ENCODE results near the gene NIPBL. TPM values are rescaled to one million over a fixed set of nuclear protein-coding genes. Genes with fewer than 3 reads are reported as not detected.

NIPBL gene
- total RNA-seq, 2 experiments from 2014 or later: 35.4 to 40.4 TPM

DNA sequence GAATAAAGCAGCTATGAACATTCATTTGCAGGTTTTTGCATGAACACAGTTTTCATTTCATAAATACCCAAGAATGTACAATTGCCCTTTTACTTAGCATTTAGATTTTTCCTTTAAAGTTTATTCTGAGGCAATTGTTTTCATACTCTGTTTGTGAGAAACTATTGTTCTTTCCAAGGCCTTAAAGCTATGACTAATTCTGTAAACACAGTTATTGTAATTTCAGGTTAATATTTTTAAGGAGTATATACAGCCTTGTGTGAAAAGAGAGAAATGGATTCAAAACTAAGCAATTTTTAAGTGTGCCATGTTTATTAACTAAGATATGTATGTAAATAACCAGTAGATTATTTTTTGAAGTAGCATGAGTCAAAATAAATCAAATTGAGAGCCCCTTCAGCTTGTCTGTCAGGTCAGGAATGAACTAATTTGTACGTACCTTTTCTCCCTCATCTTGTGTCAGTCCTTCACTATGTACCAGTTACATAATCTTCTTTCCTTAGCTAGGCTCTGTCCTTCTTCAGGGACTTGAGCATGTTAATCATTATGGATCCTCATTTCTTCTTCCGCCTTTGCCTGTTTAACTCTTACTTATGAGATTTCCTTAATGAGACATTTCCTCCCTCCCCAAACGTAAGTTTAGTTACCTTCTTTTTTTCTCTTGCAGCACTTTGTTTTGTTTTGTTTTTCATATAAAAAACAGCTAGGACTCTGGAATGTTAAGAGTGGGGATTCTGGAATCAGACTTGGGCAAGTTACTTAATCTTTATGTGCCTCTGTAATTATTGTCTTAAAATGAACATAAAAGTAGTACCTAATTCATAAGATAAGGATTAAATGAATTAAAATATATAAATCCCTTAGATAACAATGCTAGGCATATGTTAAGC lies 63.6 kb downstream of the NIPBL start:
- CTCF ChIA-PET: no interaction called here

GRCh38 chr5:36943584-36943983 lies 67.0 kb downstream of the NIPBL start:
- Mint-ChIP-seq H3K4me1 (ENCODE audit: low read depth) (peaks cover 40% of the 10 kb centered on the region), H3K27ac (no peak overlapping the region), H3K36me3 (no peaks in the 10 kb centered on the region), H3K9me3 (no peaks in the 10 kb centered on the region), H3K27me3 (no peaks in the 10 kb centered on the region), H3K4me3 (no peak overlapping the region)
- intact Hi-C loops (cut with micrococcal nuclease): no loop called here
- ChIA-PET CTCF (no interaction called here), POLR2A (no interaction called here)
- no peak for DNase-seq

More for the DNA sequence above, 63.6 kb downstream of the NIPBL start:
- H3K27ac Mint-ChIP-seq: no peak overlapping the region
- POLR2A ChIA-PET: no interaction called here
- peaks cover 1% of the 10 kb centered on the region for H3K36me3 Mint-ChIP-seq
- peaks cover 48% of the 10 kb centered on the region for H3K4me1 Mint-ChIP-seq (ENCODE audit: low read depth)
- no peak overlapping the region for H3K4me3 Mint-ChIP-seq
- H3K27me3 Mint-ChIP-seq: no peaks in the 10 kb centered on the region
- no peak for DNase-seq
- intact Hi-C loops (cut with micrococcal nuclease): no loop called here
- H3K9me3 Mint-ChIP-seq: no peaks in the 10 kb centered on the region

DNA sequence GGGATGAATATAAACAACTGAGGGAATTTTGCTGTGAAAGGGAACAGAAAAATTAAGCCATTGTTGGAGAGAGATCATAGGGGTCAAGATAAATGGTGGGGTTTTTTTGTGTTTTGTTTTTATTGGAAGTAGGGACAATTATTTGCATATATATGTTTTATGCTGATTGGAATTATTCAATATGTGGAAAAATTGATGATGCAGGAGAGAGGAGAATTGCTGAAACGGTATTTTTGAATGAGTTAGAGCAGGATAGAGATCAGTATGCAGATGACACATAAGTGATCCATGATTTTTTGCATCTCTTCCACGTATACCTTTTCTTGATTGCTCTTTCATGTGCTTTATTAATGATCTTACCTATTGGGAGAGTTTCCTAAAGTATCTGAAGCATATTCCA lies 67.5 kb downstream of the NIPBL start:
- Mint-ChIP-seq H3K27me3 (no peaks in the 10 kb centered on the region), H3K4me3 (no peak overlapping the region), H3K36me3 (no peaks in the 10 kb centered on the region), H3K9me3 (no peaks in the 10 kb centered on the region), H3K4me1 (ENCODE audit: low read depth) (peaks cover 40% of the 10 kb centered on the region), H3K27ac (no peak overlapping the region)
- no peak for DNase-seq
- ChIA-PET POLR2A (no interaction called here), CTCF (interaction anchor here (0.6 to 1.9 kb wide), 4 partner anchors 19 to 875 kb away, joined by 3 to 8 read pairs (median 4); no protein-coding TSS in a partner anchor)
- intact Hi-C loops (cut with micrococcal nuclease): loop anchor here (1.0 to 2.0 kb wide), 3 partner anchors 65 to 205 kb away; no protein-coding TSS in a partner anchor

- H3K4me3 Mint-ChIP-seq: no peak overlapping the region
- no peak for DNase-seq
- peaks cover 40% of the 10 kb centered on the region for H3K4me1 Mint-ChIP-seq (ENCODE audit: low read depth)
- no peak overlapping the region for H3K27ac Mint-ChIP-seq
- no peaks in the 10 kb centered on the region for H3K36me3 Mint-ChIP-seq
- CTCF ChIA-PET: interaction anchor here (0.6 to 1.9 kb wide), 7 partner anchors 18 to 874 kb away, joined by 3 to 8 read pairs (median 4); no protein-coding TSS in a partner anchor
- H3K27me3 Mint-ChIP-seq: no peaks in the 10 kb centered on the region
- H3K9me3 Mint-ChIP-seq: no peaks in the 10 kb centered on the region
- POLR2A ChIA-PET: no interaction called here
- intact Hi-C loops (cut with micrococcal nuclease): loop anchor here (1.0 to 2.0 kb wide), 3 partner anchors 66 to 205 kb away; no protein-coding TSS in a partner anchor
These were observed 68.1 kb downstream of the NIPBL start for GRCh38 chr5:36944607-36945225.

DNA sequence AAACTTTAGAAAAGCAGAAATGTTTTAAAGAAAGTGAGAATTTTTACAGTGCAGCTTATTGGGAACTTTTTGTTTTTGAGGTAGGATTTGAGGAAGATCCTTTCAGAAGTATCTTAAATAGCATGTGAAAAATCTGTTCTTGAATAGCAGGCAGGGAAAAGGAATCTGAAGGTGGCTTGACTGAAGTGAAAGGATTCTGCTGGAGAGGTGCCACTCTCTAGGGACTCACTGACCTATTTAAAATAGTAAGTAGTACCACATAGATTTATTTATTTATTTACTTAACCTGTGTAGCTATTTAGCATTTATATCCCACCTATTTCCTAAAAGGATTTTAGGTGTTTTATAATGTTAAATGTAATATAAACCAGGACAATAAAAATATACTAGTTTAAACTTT lies 69.1 kb downstream of the NIPBL start:
- CTCF ChIA-PET: interaction anchor here (0.9 to 2.1 kb wide), 9 partner anchors 11 to 211 kb away, joined by 3 to 14 read pairs (median 5); partner anchors contain the start of gene NIPBL
- no peaks in the 10 kb centered on the region for H3K9me3 Mint-ChIP-seq
- H3K27me3 Mint-ChIP-seq: no peaks in the 10 kb centered on the region
- peaks cover 42% of the 10 kb centered on the region for H3K4me1 Mint-ChIP-seq (ENCODE audit: low read depth)
- no peak overlapping the region for H3K4me3 Mint-ChIP-seq
- no peak overlapping the region for H3K27ac Mint-ChIP-seq
- POLR2A ChIA-PET: no interaction called here
- no peak for DNase-seq
- no peaks in the 10 kb centered on the region for H3K36me3 Mint-ChIP-seq
- intact Hi-C loops (cut with micrococcal nuclease): loop anchor here (2.0 kb wide), 2 partner anchors 67 to 75 kb away; no protein-coding TSS in a partner anchor

- Mint-ChIP-seq H3K9me3 (no peaks in the 10 kb centered on the region), H3K36me3 (no peaks in the 10 kb centered on the region), H3K4me3 (no peak overlapping the region), H3K27me3 (no peaks in the 10 kb centered on the region), H3K4me1 (ENCODE audit: low read depth) (peaks cover 44% of the 10 kb centered on the region), H3K27ac (no peak overlapping the region)
- POLR2A ChIA-PET: no interaction called here
- intact Hi-C loops (cut with micrococcal nuclease): no loop called here
- no peak for DNase-seq
- CTCF ChIA-PET: interaction anchor here (0.9 to 2.1 kb wide), 10 partner anchors 9 to 206 kb away, joined by 3 to 14 read pairs (median 4); partner anchors contain the start of gene NIPBL
These were observed 69.5 kb downstream of the NIPBL start for GRCh38 chr5:36946101-36946500.

DNA sequence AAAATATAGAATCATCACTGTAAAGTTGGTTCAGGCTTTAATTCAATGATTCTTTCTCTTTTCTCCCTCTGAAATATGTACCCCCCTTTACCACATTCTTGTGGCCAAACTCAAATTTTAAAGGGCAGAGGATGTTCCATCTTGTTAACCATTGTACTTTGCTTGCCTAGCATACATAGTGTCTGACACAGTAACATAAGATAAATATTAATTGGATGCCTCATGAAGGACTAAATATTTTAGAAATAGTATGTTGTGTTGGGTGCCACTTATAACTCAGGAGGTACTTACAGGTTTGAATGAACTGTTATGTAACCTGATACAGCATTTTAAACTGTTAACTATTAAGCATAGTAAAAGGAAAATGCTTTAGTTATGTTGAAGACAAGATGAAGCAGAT lies 71.5 kb downstream of the NIPBL start:
- Mint-ChIP-seq H3K36me3 (no peaks in the 10 kb centered on the region), H3K4me1 (ENCODE audit: low read depth) (peaks cover 48% of the 10 kb centered on the region), H3K27ac (no peak overlapping the region), H3K4me3 (no peak overlapping the region), H3K9me3 (no peaks in the 10 kb centered on the region), H3K27me3 (no peaks in the 10 kb centered on the region)
- CTCF ChIA-PET: no interaction called here
- POLR2A ChIA-PET: interaction anchor here (1.2 kb wide), 1 partner anchor 72 kb away, joined by 3 read pairs; no protein-coding TSS in a partner anchor
- intact Hi-C loops (cut with micrococcal nuclease): no loop called here
- DNase-seq: no peak

DNA sequence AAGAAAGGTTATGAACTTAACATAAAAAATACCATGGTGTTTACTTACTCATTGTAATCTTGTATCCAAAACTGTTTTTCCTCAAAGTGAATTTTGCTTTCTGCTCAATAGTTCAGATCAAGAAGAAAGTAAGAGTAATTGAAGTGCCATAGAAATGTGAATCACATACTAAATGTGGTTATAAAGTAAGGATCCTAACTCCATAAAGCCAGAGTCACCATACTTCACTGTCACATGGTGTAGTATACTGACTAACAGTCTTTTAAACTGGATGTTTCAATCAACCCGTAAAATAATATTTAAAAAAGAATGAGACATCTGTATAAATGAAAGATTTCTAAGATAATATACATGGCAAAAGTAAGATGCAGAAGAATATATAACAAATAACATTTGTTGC lies 72.1 kb downstream of the NIPBL start:
- Mint-ChIP-seq H3K27ac (no peak overlapping the region), H3K4me1 (ENCODE audit: low read depth) (peaks cover 44% of the 10 kb centered on the region), H3K4me3 (no peak overlapping the region), H3K27me3 (no peaks in the 10 kb centered on the region), H3K9me3 (no peaks in the 10 kb centered on the region), H3K36me3 (no peaks in the 10 kb centered on the region)
- ChIA-PET POLR2A (no interaction called here), CTCF (no interaction called here)
- intact Hi-C loops (cut with micrococcal nuclease): no loop called here
- DNase-seq: no peak

DNA sequence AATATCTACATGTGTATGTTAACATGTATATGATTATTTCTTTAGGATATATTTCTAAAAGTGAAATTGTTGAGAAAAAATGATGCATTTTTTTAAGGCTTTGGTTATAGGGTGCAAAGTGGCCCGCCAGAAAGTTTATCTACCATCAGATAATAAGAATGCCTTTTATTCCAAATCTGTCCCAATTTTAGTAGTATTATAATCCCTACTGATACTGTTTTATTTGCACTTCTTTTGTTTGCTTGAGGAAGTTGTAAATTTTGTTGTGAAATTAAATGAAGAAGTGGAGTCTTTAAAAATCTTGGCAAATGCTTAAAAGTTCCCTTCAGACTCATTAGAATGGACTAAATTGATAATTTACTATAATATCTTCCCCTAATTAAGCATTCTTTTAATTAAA lies 73.0 kb downstream of the NIPBL start:
- H3K36me3 Mint-ChIP-seq: no peaks in the 10 kb centered on the region
- ChIA-PET POLR2A (no interaction called here), CTCF (no interaction called here)
- H3K27me3 Mint-ChIP-seq: no peaks in the 10 kb centered on the region
- H3K4me3 Mint-ChIP-seq: no peak overlapping the region
- DNase-seq: no peak
- no peak overlapping the region for H3K27ac Mint-ChIP-seq
- H3K9me3 Mint-ChIP-seq: no peaks in the 10 kb centered on the region
- peaks cover 36% of the 10 kb centered on the region for H3K4me1 Mint-ChIP-seq (ENCODE audit: low read depth)
- intact Hi-C loops (cut with micrococcal nuclease): no loop called here

GRCh38 chr5:36950586-36951457 lies 74.3 kb downstream of the NIPBL start:
- POLR2A ChIA-PET: no interaction called here

DNA sequence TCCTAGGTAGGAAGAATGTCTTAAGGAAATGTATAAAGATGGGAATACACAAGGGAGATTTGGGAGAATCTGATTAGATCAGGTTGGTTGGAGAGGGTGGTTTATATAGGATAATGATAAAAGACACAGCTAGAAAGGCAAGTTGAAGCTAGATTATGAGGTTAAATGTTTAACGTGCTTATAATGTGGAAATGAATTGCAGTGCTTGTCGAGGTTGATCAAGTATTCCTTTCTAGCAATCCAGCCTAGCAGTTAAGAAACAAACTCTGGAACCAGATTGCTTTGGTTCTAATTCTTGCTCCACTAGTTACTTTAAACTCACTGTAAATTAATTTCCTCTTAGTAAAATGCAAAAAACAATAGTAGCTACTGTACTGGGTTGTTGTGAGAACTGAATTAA lies 76.5 kb downstream of the NIPBL start:
- DNase-seq: no peak
- intact Hi-C loops (cut with micrococcal nuclease): no loop called here
- Mint-ChIP-seq H3K4me3 (no peak overlapping the region), H3K27ac (no peak overlapping the region), H3K36me3 (peaks cover 5% of the 10 kb centered on the region), H3K27me3 (no peaks in the 10 kb centered on the region), H3K9me3 (no peaks in the 10 kb centered on the region), H3K4me1 (ENCODE audit: low read depth) (peaks cover 24% of the 10 kb centered on the region)
- ChIA-PET CTCF (interaction anchor here (1.2 kb wide), 1 partner anchor 224 kb away, joined by 3 read pairs; no protein-coding TSS in a partner anchor), POLR2A (no interaction called here)

More at GRCh38 chr5:36950586-36951457, 74.3 kb downstream of the NIPBL start:
- Mint-ChIP-seq H3K27ac (no peak overlapping the region), H3K4me1 (ENCODE audit: low read depth) (peaks cover 31% of the 10 kb centered on the region), H3K27me3 (no peaks in the 10 kb centered on the region), H3K4me3 (no peak overlapping the region), H3K9me3 (no peaks in the 10 kb centered on the region), H3K36me3 (no peaks in the 10 kb centered on the region)
- CTCF ChIA-PET: no interaction called here
- no peak for DNase-seq
- intact Hi-C loops (cut with micrococcal nuclease): no loop called here

All from activated CD4-positive, alpha-beta memory T cell treated with anti-CD3 and anti-CD28 coated beads for 36 hours (primary cell).